IPS-20b (cell line): ENCODE data around the gene JUNB.
"Not testable (repeated sequence)": the region's sequence is repeated elsewhere in the genome, so short reads cannot be mapped to it uniquely, and the experiment has no call there.

Experiments
- H3K27ac ChIP-seq: one replicate; pipeline ENCODE4 v1.5.1; 2013; ENCODE audit warnings: low read length
- H3K27me3 ChIP-seq: 2 replicates; pipeline ENCODE4 v1.6.1; 2013; ENCODE audit warnings: mild to moderate bottlenecking, low read length, inconsistent platforms; ENCODE audit not compliant: insufficient read depth
- H3K36me3 ChIP-seq: 2 replicates; pipeline ENCODE4 v1.6.1; 2013; ENCODE audit warnings: low read depth, mild to moderate bottlenecking, inconsistent platforms, low read length, moderate library complexity; ENCODE audit not compliant: insufficient read depth
- H3K4me1 ChIP-seq: 2 replicates; pipeline ENCODE4 v1.6.1; 2013; ENCODE audit warnings: mild to moderate bottlenecking, control low read depth, inconsistent platforms, low read length, moderate library complexity; ENCODE audit not compliant: insufficient read depth
- H3K4me3 ChIP-seq: 2 replicates; pipeline ENCODE4 v1.5.1; 2013; ENCODE audit warnings: mild to moderate bottlenecking, low read length, inconsistent platforms
- H3K9ac ChIP-seq: 2 replicates; pipeline ENCODE4 v1.6.1; 2013; ENCODE audit warnings: low read depth, mild to moderate bottlenecking, inconsistent platforms, low read length, moderate library complexity
- H3K9me3 ChIP-seq: 2 replicates; pipeline ENCODE4 v1.6.1; 2013; ENCODE audit warnings: mild to moderate bottlenecking, low read depth, low read length, inconsistent platforms; ENCODE audit not compliant: insufficient read depth

The JUNB gene

GRCh38 chr19:12800923-12801465, 9.7 kb downstream of the JUNB start:
- Histone ChIP-seq H3K36me3 (peaks cover 31% of the 10 kb centered on the region), H3K27me3 (peaks cover 6% of the 10 kb centered on the region), H3K27ac (peak overlapping the region; percentile 78), H3K9me3 (no peaks in the 10 kb centered on the region), H3K9ac (peak overlapping the region; percentile 96), H3K4me3 (peak overlapping the region; percentile 90), H3K4me1 (peaks cover 10% of the 10 kb centered on the region)

GRCh38 chr19:12801466-12802266, 10.4 kb downstream of the JUNB start, which contains the start of the genes PRDX2 and THSD8:
Gene PRDX2 (minus strand): TSS chr19:12801800. CDS start chr19:12801261, 539 bp downstream.
Gene THSD8 (plus strand): TSS chr19:12802069. CDS start chr19:12802072, 3 bp downstream.
- peak within 1 kb of the TSS; percentile 90 for H3K4me3 ChIP-seq
- peak within 1 kb of the TSS; percentile 78 for H3K27ac ChIP-seq
- H3K36me3 ChIP-seq, result peaks cover 31% of the 10 kb centered on the region
- peaks cover 6% of the 10 kb centered on the region for H3K27me3 ChIP-seq
- no peaks in the 10 kb centered on the region for H3K9me3 ChIP-seq
- H3K9ac ChIP-seq, result peak within 1 kb of the TSS; percentile 96
- peaks cover 5% of the 10 kb centered on the region for H3K4me1 ChIP-seq

GRCh38 chr19:12802267-12803106, 11.2 kb downstream of the JUNB start:
- Histone ChIP-seq H3K27me3 (peaks cover 6% of the 10 kb centered on the region), H3K9me3 (no peaks in the 10 kb centered on the region), H3K4me3 (peak overlapping the region; percentile 90), H3K9ac (no peak overlapping the region), H3K27ac (no peak overlapping the region), H3K4me1 (peaks cover 5% of the 10 kb centered on the region), H3K36me3 (peaks cover 25% of the 10 kb centered on the region)

- Histone ChIP-seq H3K4me1 (peaks cover 5% of the 10 kb centered on the region), H3K27me3 (peaks cover 6% of the 10 kb centered on the region), H3K9me3 (no peaks in the 10 kb centered on the region), H3K27ac (no peak overlapping the region), H3K9ac (no peak overlapping the region), H3K4me3 (no peak overlapping the region), H3K36me3 (peaks cover 24% of the 10 kb centered on the region)
Measured at GRCh38 chr19:12804051-12804450, 12.8 kb downstream of the JUNB start.

GRCh38 chr19:12806242-12807081, 15.2 kb downstream of the JUNB start, which contains the start of gene RNASEH2A:
Gene RNASEH2A (plus strand): TSS chr19:12806584. CDS start chr19:12806674, 90 bp downstream.
- Histone ChIP-seq H3K27me3 (peaks cover 6% of the 10 kb centered on the region), H3K9ac (peak within 1 kb of the TSS; percentile 86), H3K27ac (peak within 1 kb of the TSS; percentile 23), H3K36me3 (peaks cover 23% of the 10 kb centered on the region), H3K4me1 (no peaks in the 10 kb centered on the region), H3K9me3 (no peaks in the 10 kb centered on the region), H3K4me3 (peak within 1 kb of the TSS; percentile 97)

GRCh38 chr19:12815088-12815487, 23.8 kb downstream of the JUNB start:
- H3K27me3 ChIP-seq, result no peaks in the 10 kb centered on the region
- no peak overlapping the region for H3K9ac ChIP-seq
- no peaks in the 10 kb centered on the region for H3K4me1 ChIP-seq
- no peak overlapping the region for H3K27ac ChIP-seq
- H3K36me3 ChIP-seq, result peaks cover 29% of the 10 kb centered on the region
- no peak overlapping the region for H3K4me3 ChIP-seq
- H3K9me3 ChIP-seq, result no peaks in the 10 kb centered on the region

- not testable (repeated sequence) for H3K27me3 ChIP-seq, H3K4me3 ChIP-seq, H3K9ac ChIP-seq, H3K4me1 ChIP-seq, H3K27ac ChIP-seq, H3K9me3 ChIP-seq
- H3K36me3 ChIP-seq, result peaks cover 17% of the 10 kb centered on the region
Measured at GRCh38 chr19:12817188-12817587, 25.9 kb downstream of the JUNB start.

GRCh38 chr19:12817810-12818209, 26.5 kb downstream of the JUNB start:
- not testable (repeated sequence) for H3K27me3 ChIP-seq, H3K9me3 ChIP-seq, H3K4me3 ChIP-seq, H3K9ac ChIP-seq, H3K4me1 ChIP-seq, H3K27ac ChIP-seq
- peaks cover 14% of the 10 kb centered on the region for H3K36me3 ChIP-seq

GRCh38 chr19:12821761-12822160, 30.5 kb downstream of the JUNB start:
- H3K36me3 ChIP-seq, result no peaks in the 10 kb centered on the region
- H3K4me3 ChIP-seq, result no peak overlapping the region
- no peak overlapping the region for H3K27ac ChIP-seq
- H3K9me3 ChIP-seq, result no peaks in the 10 kb centered on the region
- H3K27me3 ChIP-seq, result no peaks in the 10 kb centered on the region
- H3K4me1 ChIP-seq, result no peaks in the 10 kb centered on the region
- no peak overlapping the region for H3K9ac ChIP-seq

GRCh38 chr19:12825254-12826131, 34.2 kb downstream of the JUNB start:
- H3K9ac ChIP-seq, result no peak overlapping the region; the same call in 1 of the 2 replicates
- H3K36me3 ChIP-seq, result no peaks in the 10 kb centered on the region
- H3K4me3 ChIP-seq, result peak overlapping the region; percentile 65; the same call in 1 of the 2 replicates
- no peaks in the 10 kb centered on the region for H3K4me1 ChIP-seq
- peaks cover 19% of the 10 kb centered on the region for H3K27me3 ChIP-seq
- no peaks in the 10 kb centered on the region for H3K9me3 ChIP-seq
- no peak overlapping the region for H3K27ac ChIP-seq
